ENCODE data around the gene DRAXIN. TPM values are rescaled to one million over a fixed set of nuclear protein-coding genes. Genes with fewer than 3 reads are reported as not detected.

Gene DRAXIN
- total and polyA plus RNA-seq, 2 donors (not counting 3 experiments of a cell fraction or from before 2014, with no cell fraction given) = 0.44 to 3.2 TPM

- TF ChIP-seq EZH2 (IDR thresholded peaks at IDR 0.05; ENCODE audit: borderline replicate concordance, low read depth, low read length, severe bottlenecking) = peak; percentile 9
- no peak for TF ChIP-seq CTCF (IDR thresholded peaks at IDR 0.05; ENCODE audit: extremely low read depth in 1 of 2, insufficient read depth in 1 of 2, low read depth in 1 of 2, low read length in 2 of 2)
- TF ChIP-seq POLR2AphosphoS5 (IDR thresholded peaks at IDR 0.05; ENCODE audit: insufficient read depth, low read depth, low read length) = no peak
- no peaks in the 10 kb centered on the region for H4K20me1 ChIP-seq (replicated peaks; ENCODE audit: control insufficient read depth, extremely low read depth, insufficient read depth, low read length)
- H3K4me2 ChIP-seq (ENCODE audit: insufficient read depth, low read length) = no peak overlapping the region
- dilution Hi-C loops (cut with MboI; ENCODE audit: extremely low pct_ligation_motif_present, low sequenced_read_pairs) = no loop called here
- ChIA-PET CTCF (interaction anchor here (1.6 to 1.8 kb wide), 2 partner anchors 14 to 33 kb away, joined by 5 to 6 read pairs; partner anchors contain the start of gene FBXO6), POLR2A (no interaction called here)
- H3K27ac ChIP-seq (ENCODE audit: insufficient read depth, low read depth, low read length) = no peak overlapping the region
- H3K79me2 ChIP-seq (ENCODE audit: control insufficient read depth, insufficient read depth, low read length) = no peaks in the 10 kb centered on the region
- intact Hi-C loops (cut with micrococcal nuclease) = no loop called here
- H3K9ac ChIP-seq (replicated peaks; ENCODE audit: extremely low read depth, insufficient read depth, low read length) = no peak overlapping the region
- DNase-seq (ENCODE audit: low read depth, low spot score) (no peak), FAIRE-seq (no peak)
- H3K9me1 ChIP-seq (replicated peaks; ENCODE audit: control insufficient read depth, extremely low read depth, insufficient read depth, low read length) = no peaks in the 10 kb centered on the region
- H3K4me3 ChIP-seq (replicated peaks in 1 of 3; ENCODE audit: insufficient read depth in 1 of 3, low read depth in 1 of 3, low read length in 3 of 3) = no peak overlapping the region
- no TSS peak for BruUV-seq (replicated peaks)
- no peaks in the 10 kb centered on the region for H3K36me3 ChIP-seq (ENCODE audit: control insufficient read depth in 2 of 2, extremely low read depth in 1 of 2, insufficient read depth in 2 of 2, low read length in 2 of 2)
- H2AFZ ChIP-seq (ENCODE audit: low read depth, low read length) = no peak overlapping the region
- H3K9me3 ChIP-seq (replicated peaks; ENCODE audit: control insufficient read depth, insufficient read depth, low read length) = no peaks in the 10 kb centered on the region
- peaks cover 16% of the 10 kb centered on the region for H3K4me1 ChIP-seq (ENCODE audit: control insufficient read depth, extremely low read depth, insufficient read depth, low read length)
- peaks cover 12 to 16% of the 10 kb centered on the region in 2 experiments for H3K27me3 ChIP-seq (ENCODE audit: control insufficient read depth in 2 of 2, insufficient read depth in 2 of 2, low read length in 2 of 2)
Measured at GRCh38 chr1:11697188-11697892, 5.8 kb downstream of the DRAXIN start.

- Histone ChIP-seq H3K9me3 (replicated peaks; ENCODE audit: control insufficient read depth, insufficient read depth, low read length) (no peaks in the 10 kb centered on the region), H3K9ac (replicated peaks; ENCODE audit: extremely low read depth, insufficient read depth, low read length) (no peak overlapping the region), H3K4me3 (replicated peaks in 1 of 3; ENCODE audit: insufficient read depth in 1 of 3, low read depth in 1 of 3, low read length in 3 of 3) (no peak overlapping the region), H3K79me2 (ENCODE audit: control insufficient read depth, insufficient read depth, low read length) (no peaks in the 10 kb centered on the region), H3K9me1 (replicated peaks; ENCODE audit: control insufficient read depth, extremely low read depth, insufficient read depth, low read length) (no peaks in the 10 kb centered on the region), H3K27ac (ENCODE audit: insufficient read depth, low read depth, low read length) (no peak overlapping the region), H3K4me1 (ENCODE audit: control insufficient read depth, extremely low read depth, insufficient read depth, low read length) (peaks cover 11% of the 10 kb centered on the region), H3K36me3 (ENCODE audit: control insufficient read depth in 2 of 2, extremely low read depth in 1 of 2, insufficient read depth in 2 of 2, low read length in 2 of 2) (no peaks in the 10 kb centered on the region), H3K4me2 (ENCODE audit: insufficient read depth, low read length) (no peak overlapping the region), H4K20me1 (replicated peaks; ENCODE audit: control insufficient read depth, extremely low read depth, insufficient read depth, low read length) (no peaks in the 10 kb centered on the region), H2AFZ (ENCODE audit: low read depth, low read length) (no peak overlapping the region), H3K27me3 (ENCODE audit: control insufficient read depth in 2 of 2, insufficient read depth in 2 of 2, low read length in 2 of 2) (peaks cover 8 to 13% of the 10 kb centered on the region in 2 experiments)
- intact Hi-C loops (cut with micrococcal nuclease) = no loop called here
- no TSS peak for BruUV-seq (replicated peaks)
- FAIRE-seq (no peak), DNase-seq (ENCODE audit: low read depth, low spot score) (no peak)
- dilution Hi-C loops (cut with MboI; ENCODE audit: extremely low pct_ligation_motif_present, low sequenced_read_pairs) = no loop called here
- POLR2A ChIA-PET = no interaction called here
- CTCF ChIA-PET = interaction anchor here (1.6 to 1.8 kb wide), 2 partner anchors 13 to 33 kb away, joined by 5 to 6 read pairs; partner anchors contain the start of gene FBXO6
- TF ChIP-seq JUN (IDR thresholded peaks at IDR 0.05; ENCODE audit: borderline replicate concordance, insufficient read depth, insufficient read length, low read depth) = no peak
- no peak for TF ChIP-seq CTCF (IDR thresholded peaks at IDR 0.05; ENCODE audit: extremely low read depth in 1 of 2, insufficient read depth in 1 of 2, low read depth in 1 of 2, low read length in 2 of 2)
- TF ChIP-seq FOS (IDR thresholded peaks at IDR 0.05; ENCODE audit: borderline replicate concordance, insufficient read depth, low read length) = no peak
Measured at GRCh38 chr1:11697893-11698210, 6.3 kb downstream of the DRAXIN start.
